Measurements from ENCODE around the gene WNT9B. TPM values are rescaled to one million over a fixed set of nuclear protein-coding genes. Genes with fewer than 3 reads are reported as not detected.

WNT9B gene
- total and polyA plus RNA-seq, 2 of the 13 experiments (the other 11 are each of a cell fraction or from before 2014, with no cell fraction given), result not detected

DNA sequence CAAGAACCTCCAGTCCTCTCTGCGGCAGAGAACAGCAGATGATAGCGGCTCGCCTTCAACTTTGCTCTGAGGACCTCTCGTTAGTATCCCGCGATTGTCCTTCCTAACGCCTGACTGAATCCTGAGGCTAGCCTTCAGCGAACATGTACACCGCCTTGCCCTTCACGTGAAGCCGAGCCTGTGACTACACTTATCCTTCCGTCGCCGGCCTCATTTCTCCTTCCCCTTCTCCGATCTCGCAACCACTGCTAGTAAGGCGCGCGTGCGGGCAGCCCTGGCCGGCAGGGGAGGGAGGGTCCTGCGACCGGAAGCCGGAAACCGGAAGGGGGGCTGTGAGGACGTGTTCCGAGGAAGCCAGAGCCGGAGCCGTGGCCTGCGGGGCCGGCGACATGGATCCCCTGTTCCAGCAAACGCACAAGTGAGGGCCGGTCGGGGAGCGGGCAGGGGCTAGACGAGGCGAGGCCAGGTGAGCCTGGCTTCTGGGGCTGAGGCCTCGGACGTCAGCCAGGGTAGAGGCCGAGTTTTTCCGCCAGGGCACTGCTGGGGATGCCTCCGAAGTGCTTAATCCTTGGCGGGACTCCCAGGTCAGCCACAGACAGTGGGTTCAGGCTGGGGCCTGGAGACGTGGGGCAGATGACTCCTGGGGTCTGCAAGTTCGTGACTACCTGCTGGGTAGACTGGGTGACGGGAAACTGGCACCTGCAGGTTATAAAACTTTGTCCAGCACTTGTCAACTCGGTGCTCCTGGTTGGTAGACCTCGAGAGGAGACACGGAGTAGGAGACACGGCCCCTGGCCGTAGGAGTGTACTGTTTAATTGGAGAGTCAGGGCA, 71.6 kb downstream of the WNT9B start, which contains the start of gene GOSR2 (continued):
- TF ChIP-seq, protein P1, sequence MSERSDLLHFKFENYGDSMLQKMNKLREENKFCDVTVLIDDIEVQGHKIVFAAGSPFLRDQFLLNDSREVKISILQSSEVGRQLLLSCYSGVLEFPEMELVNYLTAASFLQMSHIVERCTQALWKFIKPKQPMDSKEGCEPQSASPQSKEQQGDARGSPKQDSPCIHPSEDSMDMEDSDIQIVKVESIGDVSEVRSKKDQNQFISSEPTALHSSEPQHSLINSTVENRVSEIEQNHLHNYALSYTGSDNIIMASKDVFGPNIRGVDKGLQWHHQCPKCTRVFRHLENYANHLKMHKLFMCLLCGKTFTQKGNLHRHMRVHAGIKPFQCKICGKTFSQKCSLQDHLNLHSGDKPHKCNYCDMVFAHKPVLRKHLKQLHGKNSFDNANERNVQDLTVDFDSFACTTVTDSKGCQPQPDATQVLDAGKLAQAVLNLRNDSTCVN (CRISPR knock-in tag; IDR thresholded peaks at IDR 0.05; ENCODE audit: borderline replicate concordance), result 0 out of 2 replicates have a peak, but pooled peaks have one; percentile 53
- TF ChIP-seq BORCS8-MEF2B (CRISPR knock-in tag; IDR thresholded peaks at IDR 0.05) (peak; percentile 97), ZNF616 (CRISPR knock-in tag; IDR thresholded peaks at IDR 0.05; ENCODE audit: low read depth) (peak; percentile 87), SATB2 (CRISPR knock-in tag; IDR thresholded peaks at IDR 0.05) (no peak), ZSCAN12 (CRISPR knock-in tag; IDR thresholded peaks at IDR 0.05) (no peak; the same call in 1 of the 2 replicates), XBP1 (CRISPR knock-in tag; IDR thresholded peaks at IDR 0.05) (no peak), KDM4B (CRISPR knock-in tag; IDR thresholded peaks at IDR 0.05) (no peak; the same call in 1 of the 2 replicates), ZBTB7B (CRISPR knock-in tag; IDR thresholded peaks at IDR 0.05) (peak; percentile 63; the same call in 1 of the 2 replicates), ZNF749 (CRISPR knock-in tag; IDR thresholded peaks at IDR 0.05; ENCODE audit: borderline replicate concordance) (peak; percentile 95), LCORL (IDR thresholded peaks at IDR 0.05) (peak; percentile 97), LCORL (CRISPR knock-in tag; IDR thresholded peaks at IDR 0.05) (peak; percentile 86), GATA4 (IDR thresholded peaks at IDR 0.05; ENCODE audit: borderline replicate concordance, low read depth) (no peak)
- TF ChIP-seq, protein P2, sequence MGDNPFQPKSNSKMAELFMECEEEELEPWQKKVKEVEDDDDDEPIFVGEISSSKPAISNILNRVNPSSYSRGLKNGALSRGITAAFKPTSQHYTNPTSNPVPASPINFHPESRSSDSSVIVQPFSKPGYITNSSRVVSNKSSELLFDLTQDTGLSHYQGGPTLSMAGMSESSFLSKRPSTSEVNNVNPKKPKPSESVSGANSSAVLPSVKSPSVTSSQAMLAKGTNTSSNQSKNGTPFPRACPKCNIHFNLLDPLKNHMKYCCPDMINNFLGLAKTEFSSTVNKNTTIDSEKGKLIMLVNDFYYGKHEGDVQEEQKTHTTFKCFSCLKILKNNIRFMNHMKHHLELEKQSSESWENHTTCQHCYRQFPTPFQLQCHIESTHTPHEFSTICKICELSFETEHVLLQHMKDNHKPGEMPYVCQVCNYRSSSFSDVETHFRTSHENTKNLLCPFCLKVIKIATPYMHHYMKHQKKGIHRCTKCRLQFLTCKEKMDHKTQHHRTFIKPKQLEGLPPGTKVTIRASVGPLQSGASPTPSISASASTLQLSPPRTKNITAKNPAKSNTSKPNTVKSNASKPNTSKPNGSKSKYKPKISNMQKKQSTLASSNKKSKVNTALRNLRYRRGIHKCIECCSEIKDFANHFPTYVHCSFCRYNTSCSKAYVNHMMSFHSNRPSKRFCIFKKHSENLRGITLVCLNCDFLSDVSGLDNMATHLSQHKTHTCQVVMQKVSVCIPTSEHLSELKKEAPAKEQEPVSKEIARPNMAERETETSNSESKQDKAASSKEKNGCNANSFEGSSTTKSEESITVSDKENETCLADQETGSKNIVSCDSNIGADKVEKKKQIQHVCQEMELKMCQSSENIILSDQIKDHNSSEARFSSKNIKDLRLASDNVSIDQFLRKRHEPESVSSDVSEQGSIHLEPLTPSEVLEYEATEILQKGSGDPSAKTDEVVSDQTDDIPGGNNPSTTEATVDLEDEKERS (CRISPR knock-in tag; IDR thresholded peaks at IDR 0.05), result peak; percentile 97
- TF ChIP-seq, protein P3, sequence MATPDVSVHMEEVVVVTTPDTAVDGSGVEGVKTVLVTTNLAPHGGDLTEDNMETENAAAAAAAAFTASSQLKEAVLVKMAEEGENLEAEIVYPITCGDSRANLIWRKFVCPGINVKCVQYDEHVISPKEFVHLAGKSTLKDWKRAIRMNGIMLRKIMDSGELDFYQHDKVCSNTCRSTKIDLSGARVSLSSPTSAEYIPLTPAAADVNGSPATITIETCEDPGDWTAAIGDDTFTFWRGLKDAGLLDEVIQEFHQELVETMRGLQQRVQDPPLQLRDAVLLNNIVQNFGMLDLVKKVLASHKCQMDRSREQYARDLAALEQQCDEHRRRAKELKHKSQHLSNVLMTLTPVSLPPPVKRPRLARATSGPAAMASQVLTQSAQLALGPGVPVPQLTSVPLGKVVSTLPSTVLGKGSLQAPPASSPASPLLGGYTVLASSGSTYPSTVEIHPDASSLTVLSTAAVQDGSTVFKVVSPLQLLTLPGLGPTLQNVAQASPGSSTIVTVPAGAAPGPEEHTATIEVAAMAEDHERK (CRISPR knock-in tag; IDR thresholded peaks at IDR 0.05; ENCODE audit: low read depth), result 0 out of 2 replicates have a peak, but pooled peaks have one; percentile 33
- TF ChIP-seq, protein P4, sequence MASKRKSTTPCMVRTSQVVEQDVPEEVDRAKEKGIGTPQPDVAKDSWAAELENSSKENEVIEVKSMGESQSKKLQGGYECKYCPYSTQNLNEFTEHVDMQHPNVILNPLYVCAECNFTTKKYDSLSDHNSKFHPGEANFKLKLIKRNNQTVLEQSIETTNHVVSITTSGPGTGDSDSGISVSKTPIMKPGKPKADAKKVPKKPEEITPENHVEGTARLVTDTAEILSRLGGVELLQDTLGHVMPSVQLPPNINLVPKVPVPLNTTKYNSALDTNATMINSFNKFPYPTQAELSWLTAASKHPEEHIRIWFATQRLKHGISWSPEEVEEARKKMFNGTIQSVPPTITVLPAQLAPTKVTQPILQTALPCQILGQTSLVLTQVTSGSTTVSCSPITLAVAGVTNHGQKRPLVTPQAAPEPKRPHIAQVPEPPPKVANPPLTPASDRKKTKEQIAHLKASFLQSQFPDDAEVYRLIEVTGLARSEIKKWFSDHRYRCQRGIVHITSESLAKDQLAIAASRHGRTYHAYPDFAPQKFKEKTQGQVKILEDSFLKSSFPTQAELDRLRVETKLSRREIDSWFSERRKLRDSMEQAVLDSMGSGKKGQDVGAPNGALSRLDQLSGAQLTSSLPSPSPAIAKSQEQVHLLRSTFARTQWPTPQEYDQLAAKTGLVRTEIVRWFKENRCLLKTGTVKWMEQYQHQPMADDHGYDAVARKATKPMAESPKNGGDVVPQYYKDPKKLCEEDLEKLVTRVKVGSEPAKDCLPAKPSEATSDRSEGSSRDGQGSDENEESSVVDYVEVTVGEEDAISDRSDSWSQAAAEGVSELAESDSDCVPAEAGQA (IDR thresholded peaks at IDR 0.05; ENCODE audit: low read depth), result peak; percentile 55; the same call in 1 of the 2 replicates
- TF ChIP-seq, protein P4 (CRISPR knock-in tag; IDR thresholded peaks at IDR 0.05; ENCODE audit: borderline replicate concordance), result peak; percentile 13; the same call in 1 of the 2 replicates
